ENCODE measurements around the gene ZNF862. TPM values are rescaled to one million over a fixed set of nuclear protein-coding genes. Genes with fewer than 3 reads are reported as not detected.

ZNF862 gene
- total and polyA plus RNA-seq, 2 of the 8 experiments (the other 6 are each of a cell fraction or from before 2014, with no cell fraction given), result 1.8 to 3.9 TPM

DNA sequence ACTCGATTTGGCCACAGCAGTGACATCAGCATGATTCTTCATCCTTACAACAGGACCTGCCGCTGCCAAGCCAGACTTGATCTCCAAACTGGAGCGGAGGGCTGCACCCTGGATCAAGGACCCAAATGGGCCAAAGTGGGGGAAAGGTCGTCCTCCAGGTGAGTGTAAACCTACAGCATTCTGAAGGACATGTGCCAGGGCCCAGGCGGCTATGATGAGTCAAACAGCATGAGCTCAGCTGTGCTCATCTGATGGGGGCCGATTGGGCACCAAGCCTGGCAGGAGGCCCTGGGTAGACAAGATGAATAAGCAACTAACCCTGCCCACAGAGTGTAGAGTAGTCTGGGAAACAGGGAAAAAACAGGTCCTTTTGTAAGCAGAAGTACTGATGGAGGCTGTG lies 21.2 kb downstream of the ZNF862 start (continued):
- TF ChIP-seq EZH2 (IDR thresholded peaks at IDR 0.05; ENCODE audit: low read depth, low read length, severe bottlenecking) (no peak), RBBP5 (IDR thresholded peaks at IDR 0.05; ENCODE audit: borderline replicate concordance, low read depth, low read length) (no peak), TBP (IDR thresholded peaks at IDR 0.05; ENCODE audit: low read depth, low read length) (no peak), SP2 (IDR thresholded peaks at IDR 0.05; ENCODE audit: low read length) (no peak)
